CMK (cell line): Measurements from ENCODE around the gene LCA5L.
"Not testable (repeated sequence)": the region's sequence is repeated elsewhere in the genome, so short reads cannot be mapped to it uniquely, and the experiment has no call there.

Experiments used
- DNase-seq: peaks from one replicate; pipeline ENCODE4 v3.0.0-alpha.2; 2010; ENCODE audit warnings: low read depth

The LCA5L gene

GRCh38 chr21:39451332-39452206, 6.0 kb upstream of the LCA5L start, which contains the start of gene SH3BGR:
TSS of gene SH3BGR (plus strand) at chr21:39451970. CDS start at chr21:39452097, 127 bp downstream.
- no peak for DNase-seq

- no peak for DNase-seq
Measured at GRCh38 chr21:39447264-39447663, 1.7 kb upstream of the LCA5L start.

- DNase-seq = no peak
Measured at GRCh38 chr21:39444421-39445180, 977 bp downstream of the LCA5L start.

- DNase-seq = peak; percentile 32
Measured at GRCh38 chr21:39441502-39442475, 3.8 kb downstream of the LCA5L start.

- no peak for DNase-seq
Measured at GRCh38 chr21:39439232-39439631, 6.3 kb downstream of the LCA5L start.

GRCh38 chr21:39434950-39435349, 10.6 kb downstream of the LCA5L start:
- no peak for DNase-seq

- DNase-seq = no peak
Measured at GRCh38 chr21:39430954-39431353, 14.6 kb downstream of the LCA5L start.

GRCh38 chr21:39430457-39430856, 15.1 kb downstream of the LCA5L start:
- DNase-seq = no peak

GRCh38 chr21:39430016-39430415, 15.6 kb downstream of the LCA5L start:
- no peak for DNase-seq

GRCh38 chr21:39429445-39429844, 16.1 kb downstream of the LCA5L start:
- no peak for DNase-seq

GRCh38 chr21:39422527-39423241, 22.9 kb downstream of the LCA5L start:
- no peak for DNase-seq

- DNase-seq = not testable (repeated sequence)
Measured at GRCh38 chr21:39419204-39419603, 26.4 kb downstream of the LCA5L start.

GRCh38 chr21:39406065-39406464, 39.5 kb downstream of the LCA5L start:
- DNase-seq = no peak

GRCh38 chr21:39400173-39400572, 45.4 kb downstream of the LCA5L start:
- no peak for DNase-seq

GRCh38 chr21:39397646-39398385, 47.8 kb downstream of the LCA5L start:
- no peak for DNase-seq

- no peak for DNase-seq
Measured at GRCh38 chr21:39392981-39393380, 52.6 kb downstream of the LCA5L start.

GRCh38 chr21:39390212-39390765, 55.3 kb downstream of the LCA5L start:
- no peak for DNase-seq

GRCh38 chr21:39388811-39389155, 56.8 kb downstream of the LCA5L start:
- no peak for DNase-seq

- DNase-seq = peak; percentile 87
Measured at GRCh38 chr21:39388038-39388810, 57.4 kb downstream of the LCA5L start.
